Neuronal stem cell (in vitro differentiated cells): ENCODE results near the gene SUPT5H.
A peak's percentile ranks its signal among the peaks of the same experiment; 100 is the strongest.

Experiments
- DNase-seq: peaks from one replicate; pipeline ENCODE4 v3.0.0-alpha.2; 2013; ENCODE audit warnings: low spot score
- H2AFZ ChIP-seq: one replicate; pipeline ENCODE4 v1.6.1; 2013; ENCODE audit warnings: mild to moderate bottlenecking, low read length, inconsistent platforms
- H2AK5ac ChIP-seq: 2 replicates; pipeline ENCODE4 v1.6.1; 2013; ENCODE audit warnings: low read depth, mild to moderate bottlenecking, inconsistent platforms, low read length, moderate library complexity, mixed read lengths
- H2BK120ac ChIP-seq: 2 replicates; pipeline ENCODE4 v1.6.1; 2013; ENCODE audit warnings: low read depth, mild to moderate bottlenecking, inconsistent platforms, low read length, moderate library complexity, mixed read lengths
- H2BK12ac ChIP-seq: one replicate; pipeline ENCODE4 v1.6.1; 2013; ENCODE audit warnings: low read length, inconsistent platforms
- H2BK15ac ChIP-seq: 2 replicates; pipeline ENCODE4 v1.6.1; 2013; ENCODE audit warnings: mild to moderate bottlenecking, low read length, inconsistent platforms, mixed read lengths
- H2BK5ac ChIP-seq: one replicate; pipeline ENCODE4 v1.6.1; 2013; ENCODE audit warnings: inconsistent platforms, mild to moderate bottlenecking, low read length, moderate library complexity
- H3K14ac ChIP-seq: one replicate; pipeline ENCODE4 v1.6.1; 2013; ENCODE audit warnings: low read length, inconsistent platforms
- H3K18ac ChIP-seq: 2 replicates; pipeline ENCODE4 v1.6.1; 2013; ENCODE audit warnings: low read length, inconsistent platforms
- H3K23ac ChIP-seq: 2 replicates; pipeline ENCODE4 v1.6.1; 2013; ENCODE audit warnings: low read depth, mild to moderate bottlenecking, mixed read lengths, low read length, inconsistent platforms; ENCODE audit not compliant: poor library complexity
- H3K27ac ChIP-seq: replicated peaks from 3 replicates; pipeline ENCODE4 v1.5.1; 2013; ENCODE audit warnings: low read length, inconsistent platforms
- H3K27me3 ChIP-seq, 3 experiments: 2 replicates each; pipeline ENCODE4 v1.6.1; 2013; ENCODE audit warnings: low read length in 3 of 3, mild to moderate bottlenecking in 2 of 3, inconsistent platforms in 1 of 3, low read depth in 1 of 3, mixed read lengths in 1 of 3, moderate library complexity in 1 of 3; ENCODE audit not compliant: control insufficient read depth in 3 of 3, insufficient read depth in 3 of 3
- H3K36me3 ChIP-seq, 2 donors: replicated peaks in 1 of 2; 2 replicates each; pipeline ENCODE4 v1.6.1; 2013; ENCODE audit warnings: low read length in 2 of 2; ENCODE audit not compliant: control insufficient read depth in 2 of 2, insufficient read depth in 2 of 2
- H3K4ac ChIP-seq: 2 replicates; pipeline ENCODE4 v1.6.1; 2013; ENCODE audit warnings: inconsistent platforms, mild to moderate bottlenecking, low read length, moderate library complexity
- H3K4me1 ChIP-seq, 2 donors: 1 replicate in 1 of 2; 2 replicates in 1 of 2; pipeline ENCODE4 v1.6.1; 2013; ENCODE audit warnings: low read length in 2 of 2, low read depth in 1 of 2; ENCODE audit not compliant: control insufficient read depth in 2 of 2, insufficient read depth in 1 of 2
- H3K4me2 ChIP-seq: one replicate; pipeline ENCODE4 v1.6.1; 2013; ENCODE audit warnings: mild to moderate bottlenecking, low read length, inconsistent platforms; ENCODE audit not compliant: insufficient read depth, poor library complexity, severe bottlenecking
- H3K4me3 ChIP-seq, 2 donors: 2 replicates each; pipeline ENCODE4 v1.5.1; 2013; ENCODE audit warnings: low read length in 2 of 2, mild to moderate bottlenecking in 2 of 2, inconsistent platforms in 1 of 2, moderate library complexity in 1 of 2
- H3K79me1 ChIP-seq: one replicate; pipeline ENCODE4 v1.6.1; 2013; ENCODE audit warnings: low read depth, mild to moderate bottlenecking, inconsistent platforms, low read length, moderate library complexity
- H3K9ac ChIP-seq: one replicate; pipeline ENCODE4 v1.6.1; 2013; ENCODE audit warnings: mild to moderate bottlenecking, low read depth, low read length, inconsistent platforms; ENCODE audit not compliant: poor library complexity
- H3K9me3 ChIP-seq, 2 donors: replicated peaks in 1 of 2; 2 replicates each; pipeline versions ENCODE3 to v1.6.1; 2013; ENCODE audit warnings: low read length in 2 of 2, mild to moderate bottlenecking in 2 of 2, inconsistent platforms in 1 of 2, low read depth in 1 of 2, mixed read lengths in 1 of 2, moderate library complexity in 1 of 2; ENCODE audit not compliant: control insufficient read depth in 2 of 2, insufficient read depth in 1 of 2
- H4K8ac ChIP-seq: one replicate; pipeline ENCODE4 v1.6.1; 2013; ENCODE audit warnings: low read depth, mild to moderate bottlenecking, inconsistent platforms, low read length, moderate library complexity
- H4K91ac ChIP-seq: one replicate; pipeline ENCODE4 v1.6.1; 2013; ENCODE audit warnings: low read length, low read depth, mild to moderate bottlenecking, inconsistent platforms; ENCODE audit not compliant: poor library complexity
- WGBS, 2 donors: extraction: QIAGEN DNeasy Blood & Tissue Kit; methylation state at CpG; one replicate each; pipeline ENCODE4 v1.1.7; 2013; ENCODE audit warnings: missing lambda C conversion rate in 2 of 2, mixed read lengths in 1 of 2; ENCODE audit not compliant: insufficient read length in 2 of 2, insufficient replicate concordance in 1 of 2; ENCODE audit errors: extremely low coverage in 2 of 2; 5-methylcytosine and 5-hydroxymethylcytosine counted together

SUPT5H gene

GRCh38 chr19:39433480-39434079, 11.8 kb upstream of the SUPT5H start:
- Histone ChIP-seq H2AK5ac (no peak overlapping the region), H3K4me2 (no peak overlapping the region), H3K18ac (no peak overlapping the region), H4K91ac (no peak overlapping the region), H2AFZ (no peak overlapping the region), H4K8ac (no peak overlapping the region), H3K4ac (no peak overlapping the region), H3K4me1 (peaks cover 6 to 14% of the 10 kb centered on the region in 2 donors), H2BK12ac (no peak overlapping the region), H3K23ac (no peak overlapping the region), H3K36me3 (peaks cover 29 to 31% of the 10 kb centered on the region in 2 donors), H3K9me3 (no peaks in the 10 kb centered on the region), H3K14ac (no peak overlapping the region), H3K9ac (no peak overlapping the region), H3K27ac (no peak overlapping the region), H3K27me3 (no peaks in the 10 kb centered on the region), H2BK15ac (no peak overlapping the region), H3K4me3 (peak overlapping the region; percentile 8 to 22), H2BK5ac (no peak overlapping the region), H3K79me1 (peaks cover 11% of the 10 kb centered on the region), H2BK120ac (no peak overlapping the region)
- no peak for DNase-seq
- WGBS, 2 donors, result no CpG with 5 or more reads among the region's 8 CpGs

GRCh38 chr19:39434123-39435076, 11.0 kb upstream of the SUPT5H start:
- Histone ChIP-seq H3K79me1 (peaks cover 11% of the 10 kb centered on the region), H3K18ac (no peak overlapping the region), H3K14ac (no peak overlapping the region), H3K4me2 (peak overlapping the region; percentile 44), H2BK15ac (no peak overlapping the region), H3K4me3 (peak overlapping the region in 1 of 2 donors; percentile 68), H4K8ac (no peak overlapping the region), H4K91ac (no peak overlapping the region), H2AK5ac (no peak overlapping the region), H2BK5ac (no peak overlapping the region), H3K4ac (no peak overlapping the region), H2BK120ac (no peak overlapping the region), H3K23ac (no peak overlapping the region), H2AFZ (no peak overlapping the region), H3K9ac (no peak overlapping the region), H2BK12ac (no peak overlapping the region), H3K27ac (no peak overlapping the region), H3K4me1 (peaks cover 3 to 9% of the 10 kb centered on the region in 2 donors), H3K9me3 (no peaks in the 10 kb centered on the region), H3K27me3 (no peaks in the 10 kb centered on the region), H3K36me3 (peaks cover 29 to 31% of the 10 kb centered on the region in 2 donors)
- WGBS, 2 donors, result no CpG with 5 or more reads among the region's 10 CpGs
- DNase-seq, result no peak

- H3K36me3 ChIP-seq, result peaks cover 29 to 31% of the 10 kb centered on the region in 2 donors
- H3K79me1 ChIP-seq, result peaks cover 11% of the 10 kb centered on the region
- H2AK5ac ChIP-seq, result peak within 1 kb of the TSS; percentile 49
- no peak within 1 kb of the TSS for H2BK120ac ChIP-seq
- no peaks in the 10 kb centered on the region for H3K27me3 ChIP-seq
- peak within 1 kb of the TSS; percentile 91 for H3K4ac ChIP-seq
- peak within 1 kb of the TSS; percentile 64 for H4K91ac ChIP-seq
- WGBS, 2 donors, result no CpG with 5 or more reads among the region's 61 CpGs
- H2BK15ac ChIP-seq, result no peak within 1 kb of the TSS
- no peaks in the 10 kb centered on the region for H3K9me3 ChIP-seq
- H3K4me2 ChIP-seq, result peak within 1 kb of the TSS; percentile 75
- peaks cover 3 to 9% of the 10 kb centered on the region in 2 donors for H3K4me1 ChIP-seq
- peak within 1 kb of the TSS; percentile 70 for H3K27ac ChIP-seq
- peak within 1 kb of the TSS; percentile 14 for H2BK12ac ChIP-seq
- DNase-seq, result peak; percentile 94
- H3K4me3 ChIP-seq, result peak within 1 kb of the TSS; percentile 68 to 97
- no peak within 1 kb of the TSS for H2BK5ac ChIP-seq
- H3K14ac ChIP-seq, result peak within 1 kb of the TSS; percentile 85
- peak within 1 kb of the TSS; percentile 51 for H2AFZ ChIP-seq
- H3K18ac ChIP-seq, result peak within 1 kb of the TSS; percentile 97
- peak within 1 kb of the TSS; percentile 100 for H3K23ac ChIP-seq
- no peak within 1 kb of the TSS for H4K8ac ChIP-seq
- peak within 1 kb of the TSS; percentile 99 for H3K9ac ChIP-seq
Measured at GRCh38 chr19:39435499-39436349, 9.7 kb upstream of the SUPT5H start, which contains the start of gene RPS16. RPS16 (minus strand) TSS chr19:39435949; CDS start chr19:39435895, 54 bp downstream.
